ENCODE data around the gene EFCC1.
A peak's percentile ranks its signal among the peaks of the same experiment; 100 is the strongest.

EFCC1 gene

GRCh38 chr3:129015388-129016105 lies 14.4 kb downstream of the EFCC1 start:
- DNase-seq = no peak

- peak; percentile 92 to 96 for DNase-seq
These were observed 15.2 kb downstream of the EFCC1 start for GRCh38 chr3:129016356-129016719.

- DNase-seq = peak in 1 of 2 experiments; percentile 16
These were observed 15.8 kb downstream of the EFCC1 start for GRCh38 chr3:129016720-129017483.

- DNase-seq = no peak
These were observed 16.4 kb downstream of the EFCC1 start for GRCh38 chr3:129017484-129017899.

- no peak for DNase-seq
These were observed 17.2 kb downstream of the EFCC1 start for GRCh38 chr3:129018271-129018670.

- DNase-seq = no peak
These were observed 17.6 kb downstream of the EFCC1 start for GRCh38 chr3:129018751-129019150.

GRCh38 chr3:129019266-129019665 lies 18.2 kb downstream of the EFCC1 start:
- DNase-seq = no peak

- DNase-seq = no peak
These were observed 19.6 kb downstream of the EFCC1 start for GRCh38 chr3:129020691-129021090.

- DNase-seq = no peak
These were observed 20.0 kb downstream of the EFCC1 start for GRCh38 chr3:129021140-129021551.

- no peak for DNase-seq
These were observed 21.3 kb downstream of the EFCC1 start for GRCh38 chr3:129022114-129023007.

- no peak for DNase-seq
These were observed 21.9 kb downstream of the EFCC1 start for GRCh38 chr3:129023008-129023358.

- DNase-seq = peak; percentile 8 to 59
These were observed 22.8 kb downstream of the EFCC1 start for GRCh38 chr3:129023909-129024308.

GRCh38 chr3:129025108-129025507 lies 24.0 kb downstream of the EFCC1 start:
- no peak for DNase-seq

- DNase-seq = no peak
These were observed 24.8 kb downstream of the EFCC1 start for GRCh38 chr3:129025691-129026435.

GRCh38 chr3:129026728-129027543 lies 25.8 kb downstream of the EFCC1 start:
- peak; percentile 98 for DNase-seq

GRCh38 chr3:129027544-129027880 lies 26.4 kb downstream of the EFCC1 start:
- no peak for DNase-seq

GRCh38 chr3:129028866-129029265 lies 27.8 kb downstream of the EFCC1 start:
- DNase-seq = no peak

- no peak for DNase-seq
These were observed 29.5 kb downstream of the EFCC1 start for GRCh38 chr3:129030611-129031010.

GRCh38 chr3:129031476-129032215 lies 30.5 kb downstream of the EFCC1 start:
- DNase-seq = no peak

GRCh38 chr3:129032716-129033115 lies 31.6 kb downstream of the EFCC1 start:
- DNase-seq = no peak

GRCh38 chr3:129033151-129033550 lies 32.0 kb downstream of the EFCC1 start:
- no peak for DNase-seq
